ENCODE measurements around the gene ST6GALNAC2. TPM values are rescaled to one million over a fixed set of nuclear protein-coding genes. Genes with fewer than 3 reads are reported as not detected.

The ST6GALNAC2 gene
- total RNA-seq, 2 experiments from 2014 or later: not detected

DNA sequence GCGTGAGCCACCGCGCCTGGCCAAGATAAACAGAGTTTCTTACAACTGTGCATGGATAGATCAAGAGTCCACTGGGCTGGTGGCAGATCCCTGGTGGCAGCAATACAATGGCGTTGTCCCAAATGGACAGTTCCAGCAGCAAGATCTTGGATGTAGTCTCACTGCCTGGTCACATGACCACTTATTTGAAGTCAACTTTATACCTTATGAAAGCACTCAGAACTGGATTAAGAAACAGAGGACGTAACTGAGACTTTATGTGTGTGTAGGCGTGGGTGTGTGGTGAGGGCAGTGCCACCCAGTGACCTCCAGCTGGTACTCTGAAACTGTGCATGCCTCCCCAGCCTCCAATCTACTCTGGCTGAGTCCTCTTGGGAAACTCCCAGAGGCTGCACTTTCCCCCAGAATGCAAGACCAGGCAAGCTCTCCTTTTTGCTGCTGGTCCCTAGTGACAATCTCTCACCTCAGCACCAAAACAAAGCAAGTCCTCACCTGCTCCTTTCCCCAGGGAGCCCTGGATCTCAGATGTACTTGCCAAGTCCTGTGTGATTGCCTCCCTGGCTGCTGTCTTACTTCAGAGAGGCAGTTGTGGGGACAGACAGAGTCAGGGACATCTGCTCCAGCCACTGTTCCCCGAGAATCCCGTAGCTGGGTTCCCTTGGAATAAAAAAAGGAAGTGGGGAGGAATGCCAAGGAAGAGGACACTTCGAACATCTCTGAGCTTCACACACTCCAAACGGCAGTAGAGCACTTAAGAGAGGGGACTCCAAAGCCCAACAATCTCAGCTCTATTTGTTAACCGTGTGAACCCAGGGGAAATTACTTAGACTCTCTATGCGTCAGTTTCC lies 11.7 kb upstream of the ST6GALNAC2 start:
- no peak overlapping the region for H3K27ac Mint-ChIP-seq
- intact Hi-C loops (cut with micrococcal nuclease): no loop called here
- no peaks in the 10 kb centered on the region for H3K27me3 Mint-ChIP-seq (ENCODE audit: low read depth)
- no peak for DNase-seq
- H3K36me3 Mint-ChIP-seq (ENCODE audit: low read depth): no peaks in the 10 kb centered on the region
- CTCF ChIA-PET: interaction anchor here (0.6 to 1.4 kb wide), 5 partner anchors 11 to 82 kb away, joined by 3 to 5 read pairs (median 4); partner anchors contain the start of gene ST6GALNAC2
- no peaks in the 10 kb centered on the region for H3K9me3 Mint-ChIP-seq
- peaks cover 13% of the 10 kb centered on the region for H3K4me1 Mint-ChIP-seq (ENCODE audit: low read depth)
- no peak overlapping the region for H3K4me3 Mint-ChIP-seq

DNA sequence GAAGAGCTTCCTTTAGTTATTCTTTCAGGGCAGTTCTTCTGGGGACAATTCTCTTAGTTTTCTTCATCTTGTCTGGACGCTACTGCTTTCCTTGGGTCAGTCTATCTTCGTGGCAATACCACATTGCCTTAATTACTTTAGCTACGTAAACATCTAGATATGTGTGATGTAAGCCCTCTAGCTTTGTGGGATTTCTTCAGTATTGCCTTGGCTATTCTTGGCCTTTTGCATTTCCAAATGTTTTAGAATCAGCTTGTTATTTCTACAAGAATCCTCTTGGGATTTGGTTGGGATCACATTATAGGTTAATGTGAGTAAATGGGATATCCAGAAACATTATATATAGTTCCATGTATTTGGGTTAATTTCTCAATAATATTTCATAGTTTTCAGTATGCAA lies 9.0 kb upstream of the ST6GALNAC2 start:
- H3K27ac Mint-ChIP-seq: no peak overlapping the region
- peaks cover 3% of the 10 kb centered on the region for H3K27me3 Mint-ChIP-seq (ENCODE audit: low read depth)
- no peak for DNase-seq
- CTCF ChIA-PET: interaction anchor here (1.1 kb wide), 1 partner anchor 28 kb away, joined by 3 read pairs; no protein-coding TSS in a partner anchor
- H3K36me3 Mint-ChIP-seq (ENCODE audit: low read depth): no peaks in the 10 kb centered on the region
- no peaks in the 10 kb centered on the region for H3K4me1 Mint-ChIP-seq (ENCODE audit: low read depth)
- no peak overlapping the region for H3K4me3 Mint-ChIP-seq
- intact Hi-C loops (cut with micrococcal nuclease): no loop called here
- no peaks in the 10 kb centered on the region for H3K9me3 Mint-ChIP-seq

DNA sequence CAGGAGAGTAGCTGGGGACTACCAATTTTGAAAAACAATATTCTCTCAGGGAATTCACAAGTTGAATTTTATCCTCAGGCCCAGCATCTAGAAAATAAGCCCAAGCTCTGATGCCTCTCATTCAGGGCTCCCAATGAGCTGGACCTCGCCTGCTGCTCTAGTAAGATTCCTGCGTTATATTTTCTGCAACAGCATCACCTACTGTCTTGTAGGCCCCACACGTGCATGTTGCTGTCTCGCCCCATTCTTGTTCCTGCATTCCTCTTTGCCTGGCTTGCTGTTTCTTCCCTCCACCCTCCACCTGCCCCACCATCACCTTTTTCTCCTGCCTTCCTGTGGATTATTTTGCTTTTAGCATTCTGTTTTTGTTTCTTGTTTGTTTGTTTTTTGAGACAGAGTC lies 8.3 kb upstream of the ST6GALNAC2 start:
- intact Hi-C loops (cut with micrococcal nuclease): no loop called here
- Mint-ChIP-seq H3K27me3 (ENCODE audit: low read depth) (peaks cover 7% of the 10 kb centered on the region), H3K4me1 (ENCODE audit: low read depth) (no peaks in the 10 kb centered on the region), H3K9me3 (no peaks in the 10 kb centered on the region), H3K27ac (no peak overlapping the region), H3K4me3 (no peak overlapping the region), H3K36me3 (ENCODE audit: low read depth) (peaks cover 2% of the 10 kb centered on the region)
- CTCF ChIA-PET: interaction anchor here (0.6 kb wide), 1 partner anchor 71 kb away, joined by 3 read pairs; no protein-coding TSS in a partner anchor
- no peak for DNase-seq

DNA sequence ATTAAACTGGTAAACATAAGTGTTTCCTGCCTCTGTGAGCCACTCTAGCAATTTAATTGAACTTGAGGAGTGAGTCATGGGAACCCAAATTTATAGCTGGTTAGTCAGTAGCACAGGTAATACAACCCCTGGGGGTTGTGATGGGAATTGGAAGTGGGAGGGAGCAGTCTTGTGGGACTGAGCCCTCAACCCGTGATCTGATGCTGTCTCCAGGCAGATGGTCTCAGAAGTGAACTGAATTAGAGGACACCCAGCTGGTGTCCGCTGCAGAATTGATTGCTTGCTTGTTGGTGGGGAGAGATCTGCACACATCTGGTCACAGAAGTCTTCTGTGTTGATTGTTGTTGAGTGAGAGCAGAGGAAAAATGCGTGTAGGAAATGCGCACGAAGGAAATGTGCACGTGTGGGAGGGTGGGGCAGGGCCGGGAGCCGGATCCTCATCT lies 7.7 kb upstream of the ST6GALNAC2 start:
- Mint-ChIP-seq H3K36me3 (ENCODE audit: low read depth) (peaks cover 2% of the 10 kb centered on the region), H3K4me3 (no peak overlapping the region), H3K9me3 (no peaks in the 10 kb centered on the region), H3K27me3 (ENCODE audit: low read depth) (peaks cover 11% of the 10 kb centered on the region), H3K27ac (no peak overlapping the region), H3K4me1 (ENCODE audit: low read depth) (no peaks in the 10 kb centered on the region)
- intact Hi-C loops (cut with micrococcal nuclease): no loop called here
- CTCF ChIA-PET: no interaction called here
- no peak for DNase-seq

DNA sequence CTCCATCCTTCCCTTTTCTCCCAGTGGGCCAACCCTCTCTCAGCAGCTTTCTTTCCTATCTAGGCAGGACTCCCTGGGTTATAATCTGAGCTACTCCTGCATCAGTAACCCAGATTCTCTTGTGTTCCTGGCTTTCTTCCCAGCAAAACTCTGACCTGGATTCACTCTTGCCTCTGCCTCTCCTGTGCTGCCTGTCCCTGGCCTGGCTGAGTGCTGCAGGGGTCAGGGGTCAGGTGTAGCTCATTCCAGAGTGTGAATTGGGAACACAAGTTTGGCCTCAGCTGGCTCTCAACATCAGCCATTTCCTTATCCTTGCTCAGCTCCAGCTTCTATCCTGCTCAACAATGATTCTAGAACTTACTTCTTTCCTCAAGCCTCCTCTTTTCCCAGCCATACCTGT lies 2.5 kb upstream of the ST6GALNAC2 start:
- CTCF ChIA-PET: interaction anchor here (0.7 to 1.2 kb wide), 5 partner anchors 11 to 37 kb away, joined by 3 to 5 read pairs (median 4); no protein-coding TSS in a partner anchor
- intact Hi-C loops (cut with micrococcal nuclease): no loop called here
- DNase-seq: no peak
- Mint-ChIP-seq H3K27me3 (ENCODE audit: low read depth) (peaks cover 41% of the 10 kb centered on the region), H3K9me3 (no peaks in the 10 kb centered on the region), H3K4me1 (ENCODE audit: low read depth) (peaks cover 8% of the 10 kb centered on the region), H3K27ac (no peak overlapping the region), H3K36me3 (ENCODE audit: low read depth) (peaks cover 2% of the 10 kb centered on the region), H3K4me3 (no peak overlapping the region)

DNA sequence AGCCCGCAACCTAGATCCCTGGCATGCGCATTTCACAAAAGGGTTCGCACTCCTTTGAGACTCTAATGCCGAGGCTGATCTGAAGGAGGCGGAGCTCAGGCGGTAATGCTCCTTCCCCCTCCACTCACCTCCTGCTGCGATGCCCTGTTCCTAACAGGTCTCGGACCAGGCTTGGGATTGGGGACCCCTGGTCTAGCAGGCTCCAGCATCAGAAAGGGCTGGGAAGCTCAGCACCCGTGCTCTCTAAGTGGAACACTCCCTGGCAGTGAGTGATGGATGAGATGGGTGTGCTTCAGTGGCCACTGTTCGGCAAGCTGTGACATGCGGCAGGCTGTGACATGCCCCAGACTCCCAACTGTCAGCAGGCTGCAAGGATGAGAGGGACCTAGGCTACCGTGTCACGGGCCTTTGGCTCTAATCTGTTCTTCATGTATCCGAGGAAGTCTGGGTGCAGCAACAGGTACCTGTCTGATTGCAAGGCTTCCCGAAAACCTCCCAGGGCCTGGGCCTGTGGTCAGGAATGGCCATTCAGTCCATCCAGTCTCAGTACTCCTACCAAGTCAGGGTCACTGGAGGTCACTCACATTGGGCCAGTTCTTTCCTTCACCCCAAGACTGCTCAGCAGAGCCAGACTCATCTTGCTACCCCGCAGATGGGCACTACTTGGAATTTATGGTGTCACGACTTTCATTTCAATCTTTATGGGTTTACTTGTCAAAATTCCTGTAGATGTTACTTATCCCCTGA lies 1.3 kb upstream of the ST6GALNAC2 start:
- H3K4me3 Mint-ChIP-seq: no peak overlapping the region

DNA sequence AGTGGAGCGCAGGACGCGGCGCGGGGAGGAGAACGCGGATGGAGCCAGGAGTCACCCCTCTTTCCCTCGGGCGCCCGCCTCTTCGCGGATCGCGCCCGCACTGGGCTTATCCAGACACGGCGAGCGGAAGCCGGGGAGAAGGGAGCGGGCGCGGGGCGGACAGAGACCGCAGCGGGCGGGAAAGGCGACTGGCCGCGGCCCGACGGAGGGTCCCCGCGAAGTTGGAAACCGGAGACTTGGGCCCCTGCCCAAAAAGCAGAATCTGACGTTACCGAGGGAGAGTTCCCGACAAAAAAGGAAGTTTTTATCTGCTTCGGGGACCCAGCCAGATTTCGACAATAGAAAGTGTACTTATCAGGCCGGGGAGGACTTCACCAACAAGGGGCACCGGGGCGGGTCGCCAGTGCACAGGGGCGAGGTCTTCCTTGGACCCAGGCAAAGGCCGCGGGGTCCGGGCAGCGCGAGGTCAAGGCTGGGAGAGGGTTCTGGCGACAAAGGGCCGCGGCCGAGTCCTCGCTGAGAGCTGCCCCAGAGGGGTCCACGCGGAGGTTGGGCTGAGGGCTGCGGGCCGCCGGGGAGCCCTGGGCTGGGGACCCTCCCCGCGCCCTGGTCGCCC lies 519 bp downstream of the ST6GALNAC2 start:
- Mint-ChIP-seq H3K36me3 (ENCODE audit: low read depth) (peaks cover 2% of the 10 kb centered on the region), H3K4me3 (peak overlapping the region; percentile 51), H3K27me3 (ENCODE audit: low read depth) (peaks cover 44% of the 10 kb centered on the region), H3K9me3 (no peaks in the 10 kb centered on the region), H3K27ac (no peak overlapping the region), H3K4me1 (ENCODE audit: low read depth) (peaks cover 8% of the 10 kb centered on the region)
- intact Hi-C loops (cut with micrococcal nuclease): loop anchor here (1.0 kb wide), 1 partner anchor 62 kb away; no protein-coding TSS in a partner anchor
- CTCF ChIA-PET: interaction anchor here (1.4 to 2.1 kb wide), 5 partner anchors 13 to 96 kb away, joined by 4 to 7 read pairs (median 4); no protein-coding TSS in a partner anchor
- peak; percentile 16 for DNase-seq

More for the DNA sequence above, 1.3 kb upstream of the ST6GALNAC2 start:
- intact Hi-C loops (cut with micrococcal nuclease): no loop called here
- no peaks in the 10 kb centered on the region for H3K9me3 Mint-ChIP-seq
- peaks cover 8% of the 10 kb centered on the region for H3K4me1 Mint-ChIP-seq (ENCODE audit: low read depth)
- H3K27ac Mint-ChIP-seq: no peak overlapping the region
- peaks cover 2% of the 10 kb centered on the region for H3K36me3 Mint-ChIP-seq (ENCODE audit: low read depth)
- H3K27me3 Mint-ChIP-seq (ENCODE audit: low read depth): peaks cover 46% of the 10 kb centered on the region
- CTCF ChIA-PET: interaction anchor here (0.6 to 1.8 kb wide), 7 partner anchors 11 to 291 kb away, joined by 3 to 5 read pairs (median 4); no protein-coding TSS in a partner anchor
- no peak for DNase-seq

DNA sequence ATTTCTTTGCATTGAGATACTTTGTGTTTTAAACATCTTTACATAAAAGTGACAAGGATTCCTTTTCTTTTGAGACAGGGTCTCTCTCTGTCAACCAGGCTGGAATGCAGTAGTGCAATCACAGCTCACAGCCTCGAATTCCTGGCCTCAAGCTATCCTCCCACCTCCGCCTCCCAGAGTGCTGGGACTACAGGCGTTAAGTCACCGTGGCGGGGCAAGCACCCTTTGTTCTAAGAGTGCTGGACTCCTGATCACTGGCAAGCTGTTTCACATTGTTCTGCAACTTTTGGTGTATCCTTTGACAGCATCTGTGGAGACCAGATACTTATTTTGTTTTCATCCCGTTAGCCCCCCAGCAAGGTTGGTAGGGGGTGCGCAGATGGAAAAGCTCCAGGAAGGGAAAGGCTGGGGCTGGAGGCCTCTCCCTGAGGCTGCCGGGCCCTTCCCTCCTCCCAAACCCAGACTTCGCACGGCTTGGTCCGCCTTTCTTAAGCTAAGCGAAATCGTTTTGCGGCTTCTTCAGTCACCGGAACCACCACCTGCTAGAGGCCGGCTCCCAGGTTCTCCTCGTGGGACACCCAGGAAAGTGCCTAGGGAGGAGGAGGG lies 1.1 kb downstream of the ST6GALNAC2 start:
- H3K9me3 Mint-ChIP-seq: no peaks in the 10 kb centered on the region
- peak overlapping the region; percentile 51 for H3K4me3 Mint-ChIP-seq
- peaks cover 9% of the 10 kb centered on the region for H3K4me1 Mint-ChIP-seq (ENCODE audit: low read depth)
- intact Hi-C loops (cut with micrococcal nuclease): loop anchor here (1.0 kb wide), 1 partner anchor 61 kb away; no protein-coding TSS in a partner anchor
- H3K27ac Mint-ChIP-seq: no peak overlapping the region
- H3K36me3 Mint-ChIP-seq (ENCODE audit: low read depth): peaks cover 2% of the 10 kb centered on the region
- H3K27me3 Mint-ChIP-seq (ENCODE audit: low read depth): peaks cover 41% of the 10 kb centered on the region
- DNase-seq: no peak
- CTCF ChIA-PET: interaction anchor here (1.0 to 2.1 kb wide), 2 partner anchors 39 to 61 kb away, joined by 4 to 7 read pairs; no protein-coding TSS in a partner anchor

DNA sequence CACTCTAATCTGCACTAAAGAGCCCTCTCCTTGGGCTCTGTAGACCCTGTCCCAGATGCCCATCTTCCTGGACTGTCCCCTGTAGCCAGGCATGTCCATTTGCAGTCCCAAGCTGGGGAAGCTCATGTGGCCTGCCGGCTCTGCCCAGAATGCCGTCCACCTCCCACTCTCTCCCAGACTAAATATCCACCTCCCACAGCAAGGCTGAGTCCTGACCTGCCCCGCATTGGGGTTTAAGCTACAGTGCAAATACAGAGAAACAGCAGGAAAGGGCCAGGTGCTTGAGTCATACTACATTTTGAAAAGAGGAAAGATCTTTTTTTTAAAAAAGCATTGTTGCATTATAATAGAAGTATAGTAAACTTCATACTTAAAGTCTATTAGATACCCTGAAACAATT lies 3.0 kb downstream of the ST6GALNAC2 start:
- Mint-ChIP-seq H3K4me3 (no peak overlapping the region), H3K36me3 (ENCODE audit: low read depth) (no peaks in the 10 kb centered on the region), H3K9me3 (no peaks in the 10 kb centered on the region), H3K27me3 (ENCODE audit: low read depth) (peaks cover 28% of the 10 kb centered on the region), H3K4me1 (ENCODE audit: low read depth) (peaks cover 14% of the 10 kb centered on the region), H3K27ac (no peak overlapping the region)
- intact Hi-C loops (cut with micrococcal nuclease): no loop called here
- DNase-seq: no peak
- CTCF ChIA-PET: interaction anchor here (0.6 to 0.7 kb wide), 2 partner anchors 38 to 40 kb away, joined by 4 to 5 read pairs; no protein-coding TSS in a partner anchor

DNA sequence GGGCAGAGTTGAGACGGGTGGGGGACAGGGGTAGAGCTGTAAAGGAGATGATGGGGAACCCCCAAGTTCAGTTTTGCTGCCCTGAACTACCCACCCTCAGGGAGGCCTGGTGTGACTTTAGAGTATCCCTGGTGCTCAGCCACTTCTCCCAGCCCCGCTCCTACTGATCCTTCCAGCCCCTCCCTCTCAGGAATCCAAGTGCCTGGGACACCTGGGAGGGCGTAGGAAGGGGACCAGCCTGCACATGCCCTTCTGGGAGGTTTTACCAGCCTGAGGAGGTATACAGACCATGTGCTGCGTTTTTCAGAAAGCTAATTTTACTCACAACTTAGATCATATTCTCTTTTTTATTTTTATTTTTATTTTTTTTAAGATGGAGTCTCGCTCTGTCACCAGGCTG lies 4.1 kb downstream of the ST6GALNAC2 start:
- intact Hi-C loops (cut with micrococcal nuclease): no loop called here
- peaks cover 14% of the 10 kb centered on the region for H3K4me1 Mint-ChIP-seq (ENCODE audit: low read depth)
- H3K36me3 Mint-ChIP-seq (ENCODE audit: low read depth): no peaks in the 10 kb centered on the region
- H3K4me3 Mint-ChIP-seq: no peak overlapping the region
- no peaks in the 10 kb centered on the region for H3K9me3 Mint-ChIP-seq
- peaks cover 19% of the 10 kb centered on the region for H3K27me3 Mint-ChIP-seq (ENCODE audit: low read depth)
- no peak for DNase-seq
- CTCF ChIA-PET: no interaction called here
- no peak overlapping the region for H3K27ac Mint-ChIP-seq

DNA sequence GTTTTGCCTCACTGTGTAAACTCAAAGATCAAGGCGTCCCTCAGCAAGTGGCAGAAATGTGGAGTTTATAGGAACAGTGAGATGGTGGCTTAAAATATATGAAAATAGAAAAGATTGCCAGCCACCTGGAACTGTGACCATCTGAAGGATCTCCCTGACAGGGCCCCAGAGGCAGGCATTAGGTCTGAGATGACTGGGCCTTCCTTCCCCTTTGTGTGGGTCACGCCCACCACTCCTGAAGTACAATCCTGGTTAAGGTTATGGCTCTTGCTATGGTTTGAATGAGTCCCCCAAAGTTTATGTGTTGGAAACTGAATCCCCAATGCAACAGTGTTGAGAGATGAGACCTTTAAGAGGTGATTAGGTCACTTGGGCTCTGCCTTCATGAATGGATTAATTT lies 6.4 kb downstream of the ST6GALNAC2 start:
- Mint-ChIP-seq H3K27me3 (ENCODE audit: low read depth) (peaks cover 9% of the 10 kb centered on the region), H3K9me3 (no peaks in the 10 kb centered on the region), H3K36me3 (ENCODE audit: low read depth) (no peaks in the 10 kb centered on the region), H3K4me1 (ENCODE audit: low read depth) (peaks cover 5% of the 10 kb centered on the region), H3K27ac (no peak overlapping the region), H3K4me3 (no peak overlapping the region)
- DNase-seq: no peak
- intact Hi-C loops (cut with micrococcal nuclease): no loop called here
- CTCF ChIA-PET: interaction anchor here (1.1 kb wide), 1 partner anchor 33 kb away, joined by 3 read pairs; no protein-coding TSS in a partner anchor

All from activated naive CD4-positive, alpha-beta T cell treated with anti-CD3 and anti-CD28 coated beads for 36 hours (primary cell).